ENCODE results near the gene ADCYAP1R1. TPM values are rescaled to one million over a fixed set of nuclear protein-coding genes. Genes with fewer than 3 reads are reported as not detected.

Gene ADCYAP1R1
- polyA plus RNA-seq, 4 donors = under 0.01 to 4.4 (median 0.84) TPM; not detected in 1

DNA sequence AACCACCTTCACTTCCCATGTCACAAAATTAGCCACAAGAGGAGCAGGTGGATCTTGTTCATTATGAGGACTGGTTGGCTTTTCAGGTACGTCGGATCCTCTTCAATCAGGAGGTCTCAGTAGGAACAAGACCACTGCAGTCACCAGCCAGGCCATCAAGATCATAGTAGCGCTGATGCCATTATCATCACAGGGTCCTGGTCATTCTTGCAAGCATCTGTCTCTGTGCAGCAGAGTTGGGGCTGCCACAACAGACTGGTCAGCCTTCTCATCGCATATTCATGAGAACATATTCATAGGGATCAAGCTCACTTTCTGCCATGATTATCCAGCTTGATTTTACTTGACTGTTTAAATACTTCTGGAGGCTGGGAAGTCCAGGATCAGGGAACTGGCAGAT lies 67.1 kb downstream of the ADCYAP1R1 start:
- peaks cover 0 to 3% (median 0%) of the 10 kb centered on the region in 3 donors for H3K27me3 ChIP-seq (ENCODE audit: control insufficient read depth in 3 of 3, insufficient read depth in 3 of 3, low read length in 3 of 3)
- no peak overlapping the region for H3K27ac ChIP-seq (ENCODE audit: low read depth in 1 of 3, low read length in 2 of 3)
- 76 to 90% (median 90%) methylated on average over 4 of the region's 4 CpGs for WGBS, 3 donors
- H3K36me3 ChIP-seq (ENCODE audit: control insufficient read depth in 3 of 3, insufficient read depth in 2 of 3, low read depth in 1 of 3, low read length in 3 of 3) = no peaks in the 10 kb centered on the region
- no peaks in the 10 kb centered on the region for H3K4me1 ChIP-seq (ENCODE audit: control insufficient read depth in 3 of 3, insufficient read depth in 2 of 3, low read depth in 1 of 3, low read length in 2 of 3)
- FAIRE-seq (no peak), DNase-seq (no peak)
- no peaks in the 10 kb centered on the region for H3K9me3 ChIP-seq (ENCODE audit: control insufficient read depth in 2 of 2, insufficient read depth in 1 of 2, low read depth in 1 of 2, low read length in 1 of 2)
- no peak overlapping the region for H3K4me3 ChIP-seq (ENCODE audit: low read depth in 1 of 3, low read length in 3 of 3)

GRCh38 chr7:31120800-31121513 lies 68.8 kb downstream of the ADCYAP1R1 start:
- H3K9me3 ChIP-seq (ENCODE audit: control insufficient read depth in 2 of 2, insufficient read depth in 1 of 2, low read depth in 1 of 2, low read length in 1 of 2) = no peaks in the 10 kb centered on the region
- no peaks in the 10 kb centered on the region for H3K4me1 ChIP-seq (ENCODE audit: control insufficient read depth in 3 of 3, insufficient read depth in 2 of 3, low read depth in 1 of 3, low read length in 2 of 3)
- no peak overlapping the region for H3K27ac ChIP-seq (ENCODE audit: low read depth in 1 of 3, low read length in 2 of 3)
- no peak for FAIRE-seq
- H3K4me3 ChIP-seq (ENCODE audit: low read depth in 1 of 3, low read length in 3 of 3) = no peak overlapping the region
- H3K36me3 ChIP-seq (ENCODE audit: control insufficient read depth in 3 of 3, insufficient read depth in 2 of 3, low read depth in 1 of 3, low read length in 3 of 3) = no peaks in the 10 kb centered on the region
- 82 to 83% (median 82%) methylated on average over 3 of the region's 3 CpGs for whole genome bisulfite sequencing, 3 donors
- peaks cover 0 to 3% (median 0%) of the 10 kb centered on the region in 3 donors for H3K27me3 ChIP-seq (ENCODE audit: control insufficient read depth in 3 of 3, insufficient read depth in 3 of 3, low read length in 3 of 3)
- no peak for DNase-seq

DNA sequence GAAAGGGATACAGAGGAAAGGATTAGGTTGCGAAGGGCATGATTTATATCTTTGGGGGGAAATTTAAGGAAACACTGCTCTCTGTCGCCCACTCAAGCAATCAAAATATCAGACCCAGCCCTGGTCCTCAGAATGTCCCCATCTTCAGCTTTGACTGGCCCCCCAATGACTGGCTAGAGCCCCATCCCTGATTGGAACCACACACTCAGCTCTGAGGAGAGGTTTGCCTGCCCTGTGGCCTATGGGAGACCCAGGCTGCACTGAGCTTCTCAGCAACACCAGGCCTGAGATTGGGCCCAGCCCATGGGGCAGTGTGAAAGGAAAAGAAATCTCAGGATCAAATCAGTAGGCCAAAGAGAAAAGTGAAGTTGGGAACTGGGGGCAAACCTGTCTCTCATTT lies 69.5 kb downstream of the ADCYAP1R1 start:
- H3K27ac ChIP-seq (ENCODE audit: low read depth in 1 of 3, low read length in 2 of 3) = no peak overlapping the region
- H3K4me1 ChIP-seq (ENCODE audit: control insufficient read depth in 3 of 3, insufficient read depth in 2 of 3, low read depth in 1 of 3, low read length in 2 of 3) = no peaks in the 10 kb centered on the region
- no peak overlapping the region for H3K4me3 ChIP-seq (ENCODE audit: low read depth in 1 of 3, low read length in 3 of 3)
- DNase-seq (no peak), FAIRE-seq (no peak)
- WGBS, 3 donors = 89 to 94% (median 93%) methylated on average over 2 of the region's 2 CpGs
- H3K9me3 ChIP-seq (ENCODE audit: control insufficient read depth in 2 of 2, insufficient read depth in 1 of 2, low read depth in 1 of 2, low read length in 1 of 2) = no peaks in the 10 kb centered on the region
- H3K27me3 ChIP-seq (ENCODE audit: control insufficient read depth in 3 of 3, insufficient read depth in 3 of 3, low read length in 3 of 3) = peaks cover 0 to 3% (median 0%) of the 10 kb centered on the region in 3 donors
- no peaks in the 10 kb centered on the region for H3K36me3 ChIP-seq (ENCODE audit: control insufficient read depth in 3 of 3, insufficient read depth in 2 of 3, low read depth in 1 of 3, low read length in 3 of 3)

DNA sequence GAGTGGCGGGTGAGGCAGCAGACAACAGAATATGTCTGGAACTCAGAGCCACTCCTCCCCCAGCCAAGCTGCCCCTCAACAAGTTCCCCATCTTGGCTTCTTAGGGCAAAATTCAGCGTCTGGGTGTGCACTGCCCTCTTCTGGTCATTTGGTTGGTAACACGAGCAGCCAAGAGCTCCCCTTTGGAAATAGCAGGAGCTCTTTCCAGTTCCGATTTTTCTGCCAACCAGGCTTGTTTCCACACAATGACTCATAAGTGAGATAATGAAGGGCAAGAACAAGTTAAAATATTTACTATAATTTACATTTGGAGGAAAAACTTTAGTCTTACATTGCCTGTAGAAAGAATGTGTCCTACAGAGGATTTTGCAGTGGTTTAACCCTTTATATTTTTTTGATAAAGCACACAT lies 70.5 kb downstream of the ADCYAP1R1 start:
- Histone ChIP-seq H3K36me3 (ENCODE audit: control insufficient read depth in 3 of 3, insufficient read depth in 2 of 3, low read depth in 1 of 3, low read length in 3 of 3) (no peaks in the 10 kb centered on the region), H3K27ac (ENCODE audit: low read depth in 1 of 3, low read length in 2 of 3) (no peak overlapping the region), H3K9me3 (ENCODE audit: control insufficient read depth in 2 of 2, insufficient read depth in 1 of 2, low read depth in 1 of 2, low read length in 1 of 2) (no peaks in the 10 kb centered on the region), H3K4me3 (ENCODE audit: low read depth in 1 of 3, low read length in 3 of 3) (no peak overlapping the region), H3K4me1 (ENCODE audit: control insufficient read depth in 3 of 3, insufficient read depth in 2 of 3, low read depth in 1 of 3, low read length in 2 of 3) (no peaks in the 10 kb centered on the region), H3K27me3 (ENCODE audit: control insufficient read depth in 3 of 3, insufficient read depth in 3 of 3, low read length in 3 of 3) (peaks cover 0 to 3% (median 0%) of the 10 kb centered on the region in 3 donors)
- FAIRE-seq = no peak
- 2 to 5% (median 4%) methylated on average over 4 of the region's 4 CpGs for WGBS, 3 donors
- peak; percentile 58 to 70 for DNase-seq

DNA sequence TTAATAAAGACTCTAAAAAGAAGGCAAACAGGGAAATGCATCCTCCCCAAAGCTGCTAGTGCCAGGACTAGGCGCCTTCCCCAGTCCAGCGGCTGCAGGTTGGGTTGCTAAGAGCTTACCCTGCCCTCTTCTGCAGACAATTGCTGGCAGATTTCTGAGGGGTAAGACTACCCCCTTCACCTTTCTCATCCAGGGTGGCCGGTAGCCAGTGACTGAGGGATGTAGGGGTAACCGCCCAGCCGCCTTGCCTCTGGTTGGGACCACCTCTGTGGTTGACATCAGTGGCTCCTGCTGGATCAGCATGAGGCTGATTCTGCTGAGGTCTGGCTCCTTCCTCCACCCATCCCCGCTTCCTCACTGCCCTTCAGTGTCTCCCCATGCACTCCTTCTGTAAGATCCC lies 71.2 kb downstream of the ADCYAP1R1 start:
- WGBS, 3 donors = 80 to 88% (median 85%) methylated on average over 6 of the region's 6 CpGs
- no peak overlapping the region for H3K4me3 ChIP-seq (ENCODE audit: low read depth in 1 of 3, low read length in 3 of 3)
- H3K36me3 ChIP-seq (ENCODE audit: control insufficient read depth in 3 of 3, insufficient read depth in 2 of 3, low read depth in 1 of 3, low read length in 3 of 3) = no peaks in the 10 kb centered on the region
- H3K27ac ChIP-seq (ENCODE audit: low read depth in 1 of 3, low read length in 2 of 3) = no peak overlapping the region
- no peaks in the 10 kb centered on the region for H3K9me3 ChIP-seq (ENCODE audit: control insufficient read depth in 2 of 2, insufficient read depth in 1 of 2, low read depth in 1 of 2, low read length in 1 of 2)
- peaks cover 0 to 3% (median 0%) of the 10 kb centered on the region in 3 donors for H3K27me3 ChIP-seq (ENCODE audit: control insufficient read depth in 3 of 3, insufficient read depth in 3 of 3, low read length in 3 of 3)
- no peak for DNase-seq
- H3K4me1 ChIP-seq (ENCODE audit: control insufficient read depth in 3 of 3, insufficient read depth in 2 of 3, low read depth in 1 of 3, low read length in 2 of 3) = no peaks in the 10 kb centered on the region
- FAIRE-seq = no peak

DNA sequence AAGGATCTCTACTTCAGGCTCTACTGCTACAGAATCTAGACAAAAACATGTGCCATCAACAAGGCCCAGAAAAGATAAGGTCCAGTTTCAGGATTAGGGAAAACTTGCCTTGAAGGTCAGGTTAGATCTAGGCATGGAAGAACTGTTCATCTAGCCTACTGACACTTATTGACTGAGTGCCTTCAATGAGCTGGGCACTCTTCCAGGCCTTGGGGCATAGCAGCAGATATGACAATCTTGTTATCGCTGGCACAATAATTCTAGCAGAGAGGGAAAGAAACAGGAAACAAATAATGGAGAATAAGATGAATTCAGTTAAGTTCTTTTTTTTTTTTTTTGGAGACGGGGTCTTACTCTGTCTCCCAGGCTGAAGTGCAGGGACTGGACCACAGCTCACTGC lies 71.6 kb downstream of the ADCYAP1R1 start:
- no peaks in the 10 kb centered on the region for H3K9me3 ChIP-seq (ENCODE audit: control insufficient read depth in 2 of 2, insufficient read depth in 1 of 2, low read depth in 1 of 2, low read length in 1 of 2)
- no peak overlapping the region for H3K4me3 ChIP-seq (ENCODE audit: low read depth in 1 of 3, low read length in 3 of 3)
- no peak overlapping the region for H3K27ac ChIP-seq (ENCODE audit: low read depth in 1 of 3, low read length in 2 of 3)
- H3K4me1 ChIP-seq (ENCODE audit: control insufficient read depth in 3 of 3, insufficient read depth in 2 of 3, low read depth in 1 of 3, low read length in 2 of 3) = no peaks in the 10 kb centered on the region
- peaks cover 0 to 3% (median 2%) of the 10 kb centered on the region in 3 donors for H3K27me3 ChIP-seq (ENCODE audit: control insufficient read depth in 3 of 3, insufficient read depth in 3 of 3, low read length in 3 of 3)
- no peak for FAIRE-seq
- DNase-seq = peak in 1 of 2 donors; percentile 12
- H3K36me3 ChIP-seq (ENCODE audit: control insufficient read depth in 3 of 3, insufficient read depth in 2 of 3, low read depth in 1 of 3, low read length in 3 of 3) = no peaks in the 10 kb centered on the region
- WGBS, 3 donors = 17 to 62% (median 50%) methylated on average over 1 to 2 of the region's 2 CpGs

- Histone ChIP-seq H3K9me3 (ENCODE audit: control insufficient read depth in 2 of 2, insufficient read depth in 1 of 2, low read depth in 1 of 2, low read length in 1 of 2) (no peaks in the 10 kb centered on the region), H3K27ac (ENCODE audit: low read depth in 1 of 3, low read length in 2 of 3) (no peak overlapping the region), H3K4me3 (ENCODE audit: low read depth in 1 of 3, low read length in 3 of 3) (no peak overlapping the region), H3K27me3 (ENCODE audit: control insufficient read depth in 3 of 3, insufficient read depth in 3 of 3, low read length in 3 of 3) (peaks cover 0 to 2% (median 0%) of the 10 kb centered on the region in 3 donors), H3K36me3 (ENCODE audit: control insufficient read depth in 3 of 3, insufficient read depth in 2 of 3, low read depth in 1 of 3, low read length in 3 of 3) (no peaks in the 10 kb centered on the region), H3K4me1 (ENCODE audit: control insufficient read depth in 3 of 3, insufficient read depth in 2 of 3, low read depth in 1 of 3, low read length in 2 of 3) (no peaks in the 10 kb centered on the region)
- DNase-seq (no peak), FAIRE-seq (no peak)
- WGBS, 3 donors = 90 to 91% (median 91%) methylated on average over 4 of the region's 4 CpGs
Observed at GRCh38 chr7:31125171-31125570, 73.1 kb downstream of the ADCYAP1R1 start.

GRCh38 chr7:31126976-31127375 lies 74.9 kb downstream of the ADCYAP1R1 start:
- no peaks in the 10 kb centered on the region for H3K9me3 ChIP-seq (ENCODE audit: control insufficient read depth in 2 of 2, insufficient read depth in 1 of 2, low read depth in 1 of 2, low read length in 1 of 2)
- H3K4me3 ChIP-seq (ENCODE audit: low read depth in 1 of 3, low read length in 3 of 3) = no peak overlapping the region
- no peak overlapping the region for H3K27ac ChIP-seq (ENCODE audit: low read depth in 1 of 3, low read length in 2 of 3)
- DNase-seq = no peak
- H3K4me1 ChIP-seq (ENCODE audit: control insufficient read depth in 3 of 3, insufficient read depth in 2 of 3, low read depth in 1 of 3, low read length in 2 of 3) = no peaks in the 10 kb centered on the region
- H3K27me3 ChIP-seq (ENCODE audit: control insufficient read depth in 3 of 3, insufficient read depth in 3 of 3, low read length in 3 of 3) = peaks cover 0 to 2% (median 0%) of the 10 kb centered on the region in 3 donors
- 63 to 81% (median 65%) methylated on average over 1 of the region's 1 CpG for WGBS, 3 donors
- no peak for FAIRE-seq
- no peaks in the 10 kb centered on the region for H3K36me3 ChIP-seq (ENCODE audit: control insufficient read depth in 3 of 3, insufficient read depth in 2 of 3, low read depth in 1 of 3, low read length in 3 of 3)

GRCh38 chr7:31129067-31129466 lies 77.0 kb downstream of the ADCYAP1R1 start:
- Histone ChIP-seq H3K4me1 (ENCODE audit: control insufficient read depth in 3 of 3, insufficient read depth in 2 of 3, low read depth in 1 of 3, low read length in 2 of 3) (no peaks in the 10 kb centered on the region), H3K36me3 (ENCODE audit: control insufficient read depth in 3 of 3, insufficient read depth in 2 of 3, low read depth in 1 of 3, low read length in 3 of 3) (no peaks in the 10 kb centered on the region), H3K9me3 (ENCODE audit: control insufficient read depth in 2 of 2, insufficient read depth in 1 of 2, low read depth in 1 of 2, low read length in 1 of 2) (no peaks in the 10 kb centered on the region), H3K4me3 (ENCODE audit: low read depth in 1 of 3, low read length in 3 of 3) (no peak overlapping the region), H3K27ac (ENCODE audit: low read depth in 1 of 3, low read length in 2 of 3) (no peak overlapping the region), H3K27me3 (ENCODE audit: control insufficient read depth in 3 of 3, insufficient read depth in 3 of 3, low read length in 3 of 3) (peaks cover 0 to 2% (median 0%) of the 10 kb centered on the region in 3 donors)
- FAIRE-seq (no peak), DNase-seq (no peak)
- 67 to 77% (median 70%) methylated on average over 3 of the region's 3 CpGs for WGBS, 3 donors

All from small intestine (tissue), 7 donors.